ENCODE results near the gene AKAP9.
"Not testable (repeated sequence)": the region's sequence is repeated elsewhere in the genome, so short reads cannot be mapped to it uniquely, and the experiment has no call there.

The AKAP9 gene

GRCh38 chr7:91940572-91941341 is at the start of gene AKAP9:
TSS of gene AKAP9 (plus strand) at chr7:91940862. CDS start at chr7:91941100, 238 bp downstream.
- DNase-seq (ENCODE audit: low read depth) = no peak

GRCh38 chr7:91892099-91892705 is 48.5 kb upstream of the AKAP9 start:
- DNase-seq (ENCODE audit: low read depth) = no peak

GRCh38 chr7:91892821-91893340 is 47.8 kb upstream of the AKAP9 start:
- DNase-seq (ENCODE audit: low read depth) = no peak

GRCh38 chr7:91893699-91894098 is 47.0 kb upstream of the AKAP9 start:
- not testable (repeated sequence) for DNase-seq (ENCODE audit: low read depth)

- no peak for DNase-seq (ENCODE audit: low read depth)
These were observed 45.7 kb upstream of the AKAP9 start for GRCh38 chr7:91894781-91895480.

- no peak for DNase-seq (ENCODE audit: low read depth)
These were observed 42.2 kb upstream of the AKAP9 start for GRCh38 chr7:91898240-91898992.

- DNase-seq (ENCODE audit: low read depth) = no peak
These were observed 41.1 kb upstream of the AKAP9 start for GRCh38 chr7:91899563-91899962.

- DNase-seq (ENCODE audit: low read depth) = no peak
These were observed 30.5 kb upstream of the AKAP9 start for GRCh38 chr7:91910171-91910570.

- DNase-seq (ENCODE audit: low read depth) = no peak
These were observed 29.5 kb upstream of the AKAP9 start for GRCh38 chr7:91911121-91911520.

GRCh38 chr7:91912494-91912893 is 28.2 kb upstream of the AKAP9 start:
- DNase-seq (ENCODE audit: low read depth) = no peak

- DNase-seq (ENCODE audit: low read depth) = peak; percentile 26
These were observed 27.1 kb upstream of the AKAP9 start for GRCh38 chr7:91913612-91914011.

GRCh38 chr7:91915401-91916050 is 25.1 kb upstream of the AKAP9 start:
- no peak for DNase-seq (ENCODE audit: low read depth)

- DNase-seq (ENCODE audit: low read depth) = no peak
These were observed 24.6 kb upstream of the AKAP9 start for GRCh38 chr7:91916051-91916440.

GRCh38 chr7:91918356-91918755 is 22.3 kb upstream of the AKAP9 start:
- DNase-seq (ENCODE audit: low read depth) = no peak

- no peak for DNase-seq (ENCODE audit: low read depth)
These were observed 17.8 kb upstream of the AKAP9 start for GRCh38 chr7:91922857-91923256.

- DNase-seq (ENCODE audit: low read depth) = no peak
These were observed 12.8 kb upstream of the AKAP9 start for GRCh38 chr7:91927912-91928311.

GRCh38 chr7:91929463-91929862 is 11.2 kb upstream of the AKAP9 start:
- DNase-seq (ENCODE audit: low read depth) = no peak

- no peak for DNase-seq (ENCODE audit: low read depth)
These were observed 491 bp upstream of the AKAP9 start for GRCh38 chr7:91940171-91940570.

GRCh38 chr7:91941450-91941849 is 788 bp downstream of the AKAP9 start:
- no peak for DNase-seq (ENCODE audit: low read depth)

- DNase-seq (ENCODE audit: low read depth) = no peak
These were observed 1.6 kb downstream of the AKAP9 start for GRCh38 chr7:91942312-91942711.

GRCh38 chr7:91944970-91945369 is 4.3 kb downstream of the AKAP9 start:
- not testable (repeated sequence) for DNase-seq (ENCODE audit: low read depth)

GRCh38 chr7:91945476-91945875 is 4.8 kb downstream of the AKAP9 start:
- no peak for DNase-seq (ENCODE audit: low read depth)
